ENCODE results near the gene UNC13D. TPM values are rescaled to one million over a fixed set of nuclear protein-coding genes. Genes with fewer than 3 reads are reported as not detected.

UNC13D gene
- total RNA-seq, 3 donors from 2014 or later = 18.4 to 40.2 (median 23.0) TPM

- no peaks in the 10 kb centered on the region for H3K36me3 ChIP-seq (ENCODE audit: low read depth)
Observed at GRCh38 chr17:75824666-75825065, 19.5 kb downstream of the UNC13D start.

GRCh38 chr17:75824050-75824552, 20.1 kb downstream of the UNC13D start:
- no peak overlapping the region for H3K4me3 ChIP-seq
- DNase-seq (no peak), ATAC-seq (no peak)
- H3K36me3 ChIP-seq (ENCODE audit: low read depth) = no peaks in the 10 kb centered on the region
- no peaks in the 10 kb centered on the region for H3K9me3 ChIP-seq
- peaks cover 8% of the 10 kb centered on the region for H3K4me1 ChIP-seq (ENCODE audit: low read depth)
- TF ChIP-seq CTCF (IDR thresholded peaks at IDR 0.05) = no peak
- intact Hi-C loops (cut with DNase I, micrococcal nuclease) = no loop called here

More at GRCh38 chr17:75824666-75825065, 19.5 kb downstream of the UNC13D start:
- Histone ChIP-seq H3K4me1 (ENCODE audit: low read depth) (peaks cover 8% of the 10 kb centered on the region), H3K4me3 (no peak overlapping the region), H3K9me3 (no peaks in the 10 kb centered on the region)
- ATAC-seq (no peak), DNase-seq (no peak)
- TF ChIP-seq CTCF (IDR thresholded peaks at IDR 0.05) = no peak
- intact Hi-C loops (cut with DNase I, micrococcal nuclease) = no loop called here

GRCh38 chr17:75823257-75824041, 20.8 kb downstream of the UNC13D start:
- Histone ChIP-seq H3K9me3 (no peaks in the 10 kb centered on the region), H3K4me3 (no peak overlapping the region), H3K4me1 (ENCODE audit: low read depth) (peaks cover 8% of the 10 kb centered on the region), H3K36me3 (ENCODE audit: low read depth) (no peaks in the 10 kb centered on the region)
- TF ChIP-seq CTCF (IDR thresholded peaks at IDR 0.05) = no peak
- intact Hi-C loops (cut with DNase I, micrococcal nuclease) = no loop called here
- DNase-seq (no peak), ATAC-seq (no peak)

- Histone ChIP-seq H3K9me3 (no peaks in the 10 kb centered on the region), H3K4me1 (ENCODE audit: low read depth) (peaks cover 6% of the 10 kb centered on the region), H3K4me3 (no peak overlapping the region), H3K36me3 (ENCODE audit: low read depth) (no peaks in the 10 kb centered on the region)
- ATAC-seq (no peak), DNase-seq (no peak)
- no peak for TF ChIP-seq CTCF (IDR thresholded peaks at IDR 0.05)
- intact Hi-C loops (cut with DNase I, micrococcal nuclease) = no loop called here
Observed at GRCh38 chr17:75822800-75823166, 21.4 kb downstream of the UNC13D start.

GRCh38 chr17:75822119-75822799, 21.9 kb downstream of the UNC13D start:
- Histone ChIP-seq H3K36me3 (ENCODE audit: low read depth) (no peaks in the 10 kb centered on the region), H3K4me3 (no peak overlapping the region), H3K4me1 (ENCODE audit: low read depth) (peaks cover under 1% of the 10 kb centered on the region), H3K9me3 (no peaks in the 10 kb centered on the region)
- TF ChIP-seq CTCF (IDR thresholded peaks at IDR 0.05) = no peak
- intact Hi-C loops (cut with DNase I, micrococcal nuclease) = no loop called here
- DNase-seq (peak in 2 of 3 donors; percentile 59 to 67), ATAC-seq (peak; percentile 56)

Data from mucosa of descending colon (tissue), 3 donors.